GM19025 (cell line): Measurements from ENCODE around the gene CELF2.
"Not testable (repeated sequence)": the region's sequence is repeated elsewhere in the genome, so short reads cannot be mapped to it uniquely, and the experiment has no call there.

ENCODE experiments used
- ATAC-seq: cut with Tn5 transposase; IDR thresholded peaks from one replicate; pipeline ENCODE4 v1.9.1; 2021; ENCODE audit warnings: mild to moderate bottlenecking, low read depth, moderate library complexity; ENCODE audit not compliant: unreplicated experiment

The CELF2 gene

DNA sequence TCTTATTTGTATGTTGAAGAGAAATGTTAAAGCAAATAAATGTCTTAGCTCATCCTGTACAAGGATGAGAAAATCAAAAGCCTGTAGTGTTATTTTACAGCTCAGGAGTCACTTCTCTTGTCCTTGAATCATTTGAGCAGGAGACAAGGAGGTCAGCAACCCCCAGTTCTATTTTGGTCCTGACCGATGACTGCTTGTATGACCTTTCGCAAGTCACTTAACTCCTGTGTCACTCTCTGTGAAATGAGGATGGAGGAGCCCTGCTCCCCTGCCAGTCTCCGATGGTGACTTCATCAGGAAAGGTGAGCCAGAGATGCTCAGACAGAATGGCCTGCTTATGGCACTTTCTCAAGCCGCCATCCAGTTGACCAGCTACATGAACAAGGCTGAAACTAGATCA, 101.0 kb downstream of the CELF2 start:
- no peak for ATAC-seq

DNA sequence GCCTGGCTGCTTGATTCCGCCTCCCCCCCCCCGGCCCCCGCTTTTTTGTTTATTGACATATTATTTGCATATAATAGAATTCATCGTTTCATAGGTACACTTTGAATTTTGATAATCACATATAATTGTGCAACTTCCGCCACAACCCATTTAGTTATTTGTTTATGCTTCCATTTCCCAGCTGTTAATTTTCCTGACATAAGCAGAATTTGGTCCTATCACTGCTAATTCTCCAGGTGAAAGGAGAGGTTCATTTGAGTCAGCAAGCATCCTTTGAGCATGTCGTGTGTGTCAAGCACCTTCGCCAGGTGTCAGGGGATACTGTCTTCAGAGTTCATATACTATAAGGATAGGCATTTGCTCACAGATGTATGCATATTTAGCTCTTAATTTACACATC, 102.2 kb downstream of the CELF2 start:
- ATAC-seq: no peak

GRCh38 chr10:11120711-11121110, 103.0 kb downstream of the CELF2 start:
- no peak for ATAC-seq

DNA sequence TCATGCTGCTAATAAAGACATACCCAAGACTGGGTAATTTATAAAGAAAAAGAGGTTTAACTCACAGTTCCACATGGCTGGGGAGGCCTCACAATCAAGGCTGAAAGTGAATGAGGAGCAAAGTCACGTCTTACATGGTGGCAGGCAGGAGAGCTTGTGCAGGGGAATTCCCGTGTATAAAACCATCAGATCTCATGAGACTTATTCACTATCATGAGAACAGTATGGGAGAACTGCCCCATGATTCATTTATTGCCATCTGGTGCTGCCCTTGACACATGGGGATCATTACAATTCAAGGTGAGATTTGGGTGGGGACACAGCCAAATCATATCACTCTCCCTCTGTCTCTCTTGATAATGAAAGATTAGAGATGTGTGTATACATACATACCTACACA, 106.2 kb downstream of the CELF2 start:
- not testable (repeated sequence) for ATAC-seq

DNA sequence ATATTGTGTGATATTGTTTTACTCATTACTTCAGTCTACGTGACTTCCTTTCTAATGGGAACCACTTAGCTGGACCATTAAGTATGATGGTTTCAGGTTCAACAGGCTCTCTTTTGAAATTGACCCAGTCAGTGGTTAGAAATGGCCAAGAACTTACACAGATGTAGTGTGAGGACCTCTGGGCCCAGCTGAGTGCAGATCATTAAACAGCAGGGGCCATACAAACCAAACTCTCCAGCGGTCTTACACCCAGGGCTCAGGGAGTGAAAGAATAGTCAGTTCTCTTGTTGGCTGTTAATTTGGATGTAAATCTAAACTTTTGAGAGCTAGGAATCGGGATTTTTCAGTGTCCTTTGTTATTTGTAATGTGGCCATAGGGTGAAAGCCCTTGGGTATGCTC, 107.3 kb downstream of the CELF2 start:
- ATAC-seq: no peak

- not testable (repeated sequence) for ATAC-seq
These were observed 109.3 kb downstream of the CELF2 start for GRCh38 chr10:11127017-11127416.

- ATAC-seq: no peak
These were observed 113.5 kb downstream of the CELF2 start for GRCh38 chr10:11131112-11131639.

DNA sequence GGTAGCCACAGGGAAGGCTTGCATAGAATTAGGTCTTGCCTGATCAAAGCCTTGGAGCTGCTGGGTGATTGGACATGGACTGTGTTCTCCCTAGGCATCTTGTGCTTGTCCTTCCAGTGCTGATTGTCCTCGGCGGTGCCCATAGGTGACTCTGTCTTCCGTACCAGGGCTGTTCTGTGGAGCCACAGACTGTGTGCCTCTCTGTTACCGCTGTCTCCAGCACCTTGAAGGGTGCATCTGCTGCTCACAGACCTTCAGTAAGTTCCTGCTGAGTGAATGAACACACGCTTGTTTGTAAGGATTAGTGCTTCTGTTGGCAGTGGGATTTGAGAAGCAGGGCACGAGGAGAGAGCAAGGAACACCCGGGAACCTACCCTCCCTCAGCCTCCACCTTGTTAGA, 116.7 kb downstream of the CELF2 start:
- no peak for ATAC-seq

DNA sequence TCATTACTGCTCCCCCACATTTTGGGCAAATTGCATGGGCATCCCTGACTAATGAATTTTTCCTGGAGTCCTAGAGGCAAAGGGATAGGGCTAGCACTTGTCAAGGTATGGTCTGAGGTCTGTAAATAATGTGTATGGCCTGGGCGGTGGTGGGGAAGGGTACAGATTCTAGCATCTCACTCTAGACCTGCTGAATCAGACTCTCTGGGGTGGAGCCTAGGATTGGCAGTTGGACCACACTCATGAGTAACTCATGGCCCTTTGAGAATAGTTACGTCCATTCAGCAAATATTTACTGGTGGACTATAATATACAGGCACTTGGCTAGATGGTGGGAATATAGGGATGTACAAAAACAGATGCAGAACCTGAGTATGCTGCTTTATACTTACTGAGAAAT, 118.0 kb downstream of the CELF2 start:
- no peak for ATAC-seq

DNA sequence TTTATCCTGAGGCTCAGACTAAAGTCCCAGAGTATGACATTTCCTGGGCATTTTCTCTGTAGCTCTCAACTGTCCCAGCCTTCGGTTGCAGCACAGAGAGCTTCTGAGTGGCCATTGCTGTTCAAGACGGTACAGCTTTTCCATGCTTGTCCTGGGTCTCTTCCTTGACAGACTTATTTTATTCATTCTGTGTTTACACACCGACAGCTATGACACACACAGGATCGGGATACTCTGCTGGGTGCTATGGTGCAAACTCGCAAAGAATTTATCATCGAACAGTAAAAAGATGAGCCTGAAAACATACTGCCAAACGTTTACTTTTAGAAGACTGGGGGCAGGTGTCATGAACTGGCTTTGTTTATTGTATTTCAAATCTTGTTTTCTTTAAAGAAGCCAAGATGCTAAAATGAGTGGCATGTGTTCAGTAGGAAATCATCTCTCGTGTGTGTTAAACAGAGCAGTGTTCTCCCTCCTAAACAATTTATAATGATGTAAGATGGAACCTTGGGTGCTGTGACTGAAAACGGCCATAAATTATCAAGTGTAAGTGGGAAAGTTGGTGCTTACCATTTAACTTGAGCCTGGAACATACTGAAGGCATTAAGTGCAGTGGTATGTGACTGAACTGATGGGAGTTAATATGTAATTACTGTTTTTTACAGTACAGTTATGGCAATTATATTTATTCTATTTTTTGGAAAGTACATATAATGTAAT, 120.8 kb downstream of the CELF2 start:
- ATAC-seq: no peak

DNA sequence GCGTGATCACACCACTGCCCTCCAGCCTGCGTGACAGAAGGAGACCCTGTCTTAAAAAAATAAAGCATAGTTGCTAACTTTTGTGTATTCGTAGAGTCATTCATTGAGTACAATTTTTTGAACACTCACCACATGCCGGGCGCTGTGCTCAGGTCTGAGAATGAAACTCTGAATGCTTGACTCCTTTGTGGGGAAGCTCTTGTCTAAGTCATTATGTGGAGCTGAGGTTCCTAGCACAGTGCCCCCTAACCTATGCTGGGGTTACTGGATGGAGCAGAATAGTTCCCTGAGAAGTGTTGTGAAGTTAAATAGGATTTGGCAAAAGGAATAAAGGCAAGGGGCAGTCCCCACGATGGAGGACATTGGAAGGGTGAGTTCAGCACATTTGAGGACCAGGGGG, 123.3 kb downstream of the CELF2 start:
- ATAC-seq: no peak

DNA sequence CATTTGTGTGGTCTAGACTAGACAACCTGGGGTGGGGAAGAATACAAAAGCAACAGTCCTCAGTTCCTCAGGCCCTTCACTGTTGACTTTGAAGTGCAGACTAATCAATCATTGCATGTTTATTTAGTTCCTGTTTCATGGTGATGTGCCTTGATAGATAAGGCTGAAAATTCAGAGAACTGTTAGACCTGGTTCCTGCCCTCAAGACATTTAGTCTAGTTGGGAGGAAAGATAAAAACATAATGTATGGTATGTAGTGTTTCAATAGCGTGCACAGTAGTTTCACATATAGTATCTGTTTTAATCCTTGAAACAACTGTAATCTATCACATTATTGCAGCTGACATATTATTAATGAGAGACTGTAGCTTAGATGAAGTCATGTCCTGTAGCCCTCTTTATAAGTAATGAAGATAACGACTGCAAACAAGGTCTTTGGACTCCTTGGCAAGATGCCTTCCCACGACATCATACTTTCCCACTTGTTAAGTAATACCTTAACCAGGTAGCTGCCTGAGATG, 124.0 kb downstream of the CELF2 start:
- ATAC-seq: no peak

DNA sequence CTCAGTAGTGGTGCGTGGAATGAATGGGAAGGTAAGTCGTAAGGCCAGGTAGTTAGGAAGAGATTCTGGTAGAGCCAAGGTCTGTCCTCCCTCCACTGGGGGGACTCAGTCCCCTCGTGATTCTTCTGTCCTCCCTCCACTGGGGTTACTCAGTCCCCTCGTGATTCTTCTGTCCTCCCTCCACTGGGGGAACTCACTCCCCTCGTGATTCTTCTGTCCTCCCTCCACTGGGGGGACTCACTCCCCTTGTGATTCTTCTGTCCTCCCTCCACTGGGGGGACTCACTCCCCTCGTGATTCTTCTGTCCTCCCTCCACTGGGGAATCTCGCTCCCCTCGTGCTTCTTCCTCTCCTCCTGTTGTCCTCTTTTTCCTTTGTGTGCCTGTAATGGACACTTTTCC, 125.1 kb downstream of the CELF2 start:
- no peak for ATAC-seq

- ATAC-seq: no peak
These were observed 125.6 kb downstream of the CELF2 start for GRCh38 chr10:11143242-11143641.

DNA sequence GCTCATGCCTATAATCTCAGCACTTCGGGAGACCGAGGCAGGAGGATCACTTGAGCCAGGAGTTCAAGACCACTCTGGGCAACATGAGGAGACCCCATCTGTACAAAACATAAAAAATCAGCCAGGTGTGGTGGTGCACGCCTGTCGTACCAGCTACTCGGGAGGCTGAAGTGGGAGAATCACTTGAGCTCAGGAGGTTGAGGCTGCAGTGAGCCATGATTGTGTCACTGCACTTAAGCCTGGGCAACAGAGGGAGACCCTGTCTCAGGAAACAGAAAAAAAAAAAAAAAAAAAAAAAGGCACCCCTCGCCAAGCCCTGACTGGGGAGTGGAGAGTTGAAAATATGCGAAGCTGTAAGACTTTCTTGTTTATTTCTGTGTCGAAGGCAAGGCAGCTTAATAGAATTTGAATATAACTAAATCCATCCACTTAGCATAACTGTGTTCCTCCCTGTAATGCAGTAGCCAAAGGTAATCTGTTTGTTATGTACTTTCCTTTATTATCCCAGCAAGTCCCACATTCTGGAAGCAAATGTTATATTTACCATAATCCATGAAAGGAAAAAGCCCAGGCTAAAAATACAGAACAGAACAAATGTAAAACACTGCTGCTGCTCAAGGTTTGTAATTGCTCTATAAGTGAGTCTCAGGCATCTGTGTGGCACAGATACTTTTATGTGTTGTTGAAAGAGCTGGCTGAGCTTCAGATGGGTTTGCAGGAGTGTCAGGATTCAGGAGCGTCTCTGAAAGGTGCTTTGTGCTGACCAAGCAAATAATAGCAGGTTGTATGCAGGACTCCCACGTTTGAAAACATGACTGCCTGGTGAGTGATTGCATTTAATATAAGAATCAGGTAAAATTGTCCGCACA, 127.2 kb downstream of the CELF2 start:
- peak; percentile 24 for ATAC-seq

DNA sequence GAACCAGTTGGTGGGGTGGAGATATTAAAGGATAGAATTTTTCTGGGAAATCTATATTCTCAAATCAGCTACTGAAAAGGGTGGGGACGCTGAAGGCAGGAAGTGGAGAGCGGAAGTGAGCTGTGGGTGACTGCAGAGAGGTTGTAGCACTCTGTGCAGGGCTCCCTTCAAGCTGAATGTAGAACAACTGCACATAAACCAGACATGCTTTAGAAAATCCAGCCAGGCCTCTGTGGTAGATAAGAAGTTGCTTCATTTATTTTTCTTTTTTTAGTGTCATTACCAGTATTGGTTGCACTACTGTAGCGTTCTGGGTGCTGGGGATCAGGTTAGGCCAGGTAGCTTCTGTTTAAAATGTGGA, 127.8 kb downstream of the CELF2 start:
- ATAC-seq: peak; percentile 82

DNA sequence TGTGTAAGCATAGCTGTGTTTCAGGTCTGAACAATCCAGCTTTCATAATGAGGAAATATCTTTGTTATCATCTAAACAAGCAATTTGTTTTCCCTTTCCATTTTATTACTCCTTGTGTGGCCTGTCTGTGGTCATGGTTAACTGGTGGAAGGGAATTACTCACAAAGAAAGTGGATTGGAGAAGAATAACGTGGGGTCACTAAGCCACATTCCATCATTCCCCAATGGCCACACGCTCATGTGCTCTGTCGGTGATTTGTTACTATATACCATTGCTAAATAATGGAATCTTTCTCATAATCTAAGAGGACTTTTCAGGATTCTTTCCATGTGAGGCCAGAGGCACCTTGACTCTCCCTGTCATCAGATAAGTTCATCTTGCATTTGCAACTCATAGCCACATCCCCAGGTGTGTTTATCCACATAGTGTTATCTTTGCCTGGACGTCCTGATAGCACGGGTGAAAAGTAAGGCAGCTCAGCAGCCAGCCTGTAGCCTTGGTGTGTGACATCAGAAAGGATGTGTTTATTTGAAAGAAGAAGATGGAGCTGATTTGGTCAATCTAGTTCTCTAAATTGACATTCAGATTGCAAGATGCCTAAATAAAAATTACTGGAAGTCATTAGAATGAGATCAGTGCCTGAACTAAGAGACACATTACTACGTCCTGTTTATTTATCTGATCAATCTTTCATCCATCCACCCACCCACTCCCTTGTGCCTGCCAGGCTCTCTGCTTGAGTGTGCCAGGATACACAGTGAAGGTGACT, 128.9 kb downstream of the CELF2 start:
- ATAC-seq: no peak

DNA sequence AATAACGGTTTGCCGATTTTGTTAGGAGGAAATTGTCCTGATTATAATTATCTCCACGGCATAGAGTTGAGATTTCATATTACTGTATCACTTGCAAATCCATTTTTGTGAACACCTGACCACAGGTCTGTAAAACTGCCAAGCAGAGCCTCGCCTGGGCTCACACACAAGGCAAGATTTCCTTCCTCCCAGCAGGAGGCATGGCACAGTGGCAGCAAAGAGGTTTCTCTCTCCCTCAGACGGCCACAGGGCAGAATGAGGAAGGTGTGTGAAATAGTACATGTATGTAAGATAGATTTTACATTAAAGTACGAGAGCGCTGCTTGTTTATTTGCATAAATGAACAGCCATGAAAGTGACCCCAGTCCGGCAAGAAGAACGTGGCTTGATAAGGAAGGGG, 130.1 kb downstream of the CELF2 start:
- ATAC-seq: no peak

- no peak for ATAC-seq
These were observed 130.7 kb downstream of the CELF2 start for GRCh38 chr10:11148142-11149028.

GRCh38 chr10:11149807-11150141, 132.1 kb downstream of the CELF2 start:
- no peak for ATAC-seq
